ENCODE results near the gene SLC15A3.
A peak's percentile ranks its signal among the peaks of the same experiment; 100 is the strongest.

Gene SLC15A3

GRCh38 chr11:60934124-60934789, 17.7 kb downstream of the SLC15A3 start:
- Histone ChIP-seq H3K27me3 (ENCODE audit: low read length) (no peaks in the 10 kb centered on the region), H3K27ac (ENCODE audit: low read depth, low read length) (no peak overlapping the region), H2AFZ (ENCODE audit: low read depth, low read length, severe bottlenecking) (no peak overlapping the region), H3K9ac (ENCODE audit: low read length) (no peak overlapping the region), H3K4me2 (ENCODE audit: low read depth, low read length, poor library complexity, severe bottlenecking) (no peak overlapping the region), H3F3A (ENCODE audit: insufficient read depth) (peaks cover 10% of the 10 kb centered on the region), H3K4me3 (ENCODE audit: insufficient read depth, low read length, poor library complexity, severe bottlenecking) (no peak overlapping the region), H3K79me2 (ENCODE audit: insufficient read depth, low read length) (no peaks in the 10 kb centered on the region), H3K9me2 (replicated peaks; ENCODE audit: insufficient read depth, low read length) (no peaks in the 10 kb centered on the region), H3K36me3 (ENCODE audit: low read length) (no peaks in the 10 kb centered on the region), H3K9me3 (ENCODE audit: insufficient read depth, low read length) (no peaks in the 10 kb centered on the region), H4K20me1 (ENCODE audit: low read depth, low read length) (no peaks in the 10 kb centered on the region)
- TF ChIP-seq, protein P1, sequence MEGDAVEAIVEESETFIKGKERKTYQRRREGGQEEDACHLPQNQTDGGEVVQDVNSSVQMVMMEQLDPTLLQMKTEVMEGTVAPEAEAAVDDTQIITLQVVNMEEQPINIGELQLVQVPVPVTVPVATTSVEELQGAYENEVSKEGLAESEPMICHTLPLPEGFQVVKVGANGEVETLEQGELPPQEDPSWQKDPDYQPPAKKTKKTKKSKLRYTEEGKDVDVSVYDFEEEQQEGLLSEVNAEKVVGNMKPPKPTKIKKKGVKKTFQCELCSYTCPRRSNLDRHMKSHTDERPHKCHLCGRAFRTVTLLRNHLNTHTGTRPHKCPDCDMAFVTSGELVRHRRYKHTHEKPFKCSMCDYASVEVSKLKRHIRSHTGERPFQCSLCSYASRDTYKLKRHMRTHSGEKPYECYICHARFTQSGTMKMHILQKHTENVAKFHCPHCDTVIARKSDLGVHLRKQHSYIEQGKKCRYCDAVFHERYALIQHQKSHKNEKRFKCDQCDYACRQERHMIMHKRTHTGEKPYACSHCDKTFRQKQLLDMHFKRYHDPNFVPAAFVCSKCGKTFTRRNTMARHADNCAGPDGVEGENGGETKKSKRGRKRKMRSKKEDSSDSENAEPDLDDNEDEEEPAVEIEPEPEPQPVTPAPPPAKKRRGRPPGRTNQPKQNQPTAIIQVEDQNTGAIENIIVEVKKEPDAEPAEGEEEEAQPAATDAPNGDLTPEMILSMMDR (IDR thresholded peaks at IDR 0.05; ENCODE audit: insufficient read depth, low read length, poor library complexity, severe bottlenecking): no peak
- TF ChIP-seq EZH2phosphoT487 (conservative IDR thresholded peaks at IDR 0.05; ENCODE audit: low read length): no peak

- Histone ChIP-seq H3K4me3 (ENCODE audit: insufficient read depth, low read length, poor library complexity, severe bottlenecking) (no peak overlapping the region), H3K27me3 (ENCODE audit: low read length) (no peaks in the 10 kb centered on the region), H2AFZ (ENCODE audit: low read depth, low read length, severe bottlenecking) (no peak overlapping the region), H3F3A (ENCODE audit: insufficient read depth) (peaks cover 10% of the 10 kb centered on the region), H3K27ac (ENCODE audit: low read depth, low read length) (no peak overlapping the region), H3K9me3 (ENCODE audit: insufficient read depth, low read length) (no peaks in the 10 kb centered on the region), H3K4me2 (ENCODE audit: low read depth, low read length, poor library complexity, severe bottlenecking) (no peak overlapping the region), H4K20me1 (ENCODE audit: low read depth, low read length) (no peaks in the 10 kb centered on the region), H3K9ac (ENCODE audit: low read length) (no peak overlapping the region), H3K9me2 (replicated peaks; ENCODE audit: insufficient read depth, low read length) (no peaks in the 10 kb centered on the region), H3K36me3 (ENCODE audit: low read length) (no peaks in the 10 kb centered on the region), H3K79me2 (ENCODE audit: insufficient read depth, low read length) (no peaks in the 10 kb centered on the region)
- TF ChIP-seq, protein P1 (IDR thresholded peaks at IDR 0.05; ENCODE audit: insufficient read depth, low read length, poor library complexity, severe bottlenecking): no peak
- TF ChIP-seq EZH2phosphoT487 (conservative IDR thresholded peaks at IDR 0.05; ENCODE audit: low read length): no peak
These were observed 18.4 kb downstream of the SLC15A3 start for GRCh38 chr11:60933416-60934123.

GRCh38 chr11:60932605-60933356, 19.2 kb downstream of the SLC15A3 start:
- H3K4me3 ChIP-seq (ENCODE audit: insufficient read depth, low read length, poor library complexity, severe bottlenecking): no peak overlapping the region
- H3F3A ChIP-seq (ENCODE audit: insufficient read depth): peaks cover 10% of the 10 kb centered on the region
- peak overlapping the region; percentile 65 for H3K27ac ChIP-seq (ENCODE audit: low read depth, low read length)
- H3K27me3 ChIP-seq (ENCODE audit: low read length): no peaks in the 10 kb centered on the region
- TF ChIP-seq EZH2phosphoT487 (conservative IDR thresholded peaks at IDR 0.05; ENCODE audit: low read length): no peak
- TF ChIP-seq, protein P1 (IDR thresholded peaks at IDR 0.05; ENCODE audit: insufficient read depth, low read length, poor library complexity, severe bottlenecking): no peak
- no peaks in the 10 kb centered on the region for H4K20me1 ChIP-seq (ENCODE audit: low read depth, low read length)
- H3K9ac ChIP-seq (ENCODE audit: low read length): no peak overlapping the region
- H2AFZ ChIP-seq (ENCODE audit: low read depth, low read length, severe bottlenecking): no peak overlapping the region
- no peaks in the 10 kb centered on the region for H3K9me3 ChIP-seq (ENCODE audit: insufficient read depth, low read length)
- H3K4me2 ChIP-seq (ENCODE audit: low read depth, low read length, poor library complexity, severe bottlenecking): peak overlapping the region; percentile 37
- no peaks in the 10 kb centered on the region for H3K79me2 ChIP-seq (ENCODE audit: insufficient read depth, low read length)
- H3K9me2 ChIP-seq (replicated peaks; ENCODE audit: insufficient read depth, low read length): no peaks in the 10 kb centered on the region
- no peaks in the 10 kb centered on the region for H3K36me3 ChIP-seq (ENCODE audit: low read length)
